Uterus (tissue), 4 donors: ENCODE data around the gene COX7A1. TPM values are rescaled to one million over a fixed set of nuclear protein-coding genes. Genes with fewer than 3 reads are reported as not detected.
"Not testable (repeated sequence)": the region's sequence is repeated elsewhere in the genome, so short reads cannot be mapped to it uniquely, and the experiment has no call there.

Experiments used
- DNase-seq, 2 donors: peaks; one replicate each; pipeline ENCODE4 v3.0.0-alpha.2; 2019 to 2020
- H3K27ac ChIP-seq, 2 donors: fragments of 200-600 bp; sonication (generic); 1 replicate in 1 of 2; 2 replicates in 1 of 2; pipeline ENCODE4 v1.5.1; 2016 to 2018
- H3K27me3 ChIP-seq, 2 donors: fragments of 200-600 bp; sonication (generic); one replicate each; pipeline ENCODE4 v1.5.1; 2018 to 2019; ENCODE audit warnings: control low read depth in 1 of 2
- H3K36me3 ChIP-seq, 2 donors: fragments of 200-600 bp; sonication (generic); one replicate each; pipeline ENCODE4 v1.5.1; 2019; ENCODE audit warnings: control low read depth in 1 of 2
- H3K4me1 ChIP-seq, 2 donors: fragments of 200-600 bp; sonication (generic); one replicate each; pipeline ENCODE4 v1.5.1; 2018 to 2019; ENCODE audit warnings: control low read depth in 1 of 2
- H3K4me3 ChIP-seq, 2 donors: fragments of 200-600 bp; sonication (generic); 1 replicate in 1 of 2; 2 replicates in 1 of 2; pipeline ENCODE4 v1.5.1; 2018 to 2019; ENCODE audit warnings: mild to moderate bottlenecking in 1 of 2
- H3K9me3 ChIP-seq, 2 donors: fragments of 200-600 bp; sonication (generic); one replicate each; pipeline ENCODE4 v1.5.1; 2019; ENCODE audit warnings: control low read depth in 1 of 2
- POLR2A ChIP-seq, 2 donors: fragments of 450-650 bp; IDR thresholded peaks; one replicate each; pipeline ENCODE4 v1.6.1; 2016; ENCODE audit warnings: antibody characterized with exemption in 2 of 2, mild to moderate bottlenecking in 1 of 2, moderate library complexity in 1 of 2
- intact Hi-C: fragments of 100-400 bp; cut with DNase I; formaldehyde crosslinking; loops from one replicate; pipeline ENCODE4 v1.15.1; 2023; ENCODE audit warnings: low total_unique reads
- total RNA-seq, 4 donors: library from RNA; depleted of rRNA in 3 of 4; stranded (reverse); fragments of >200 nt in 3 of 4; gene quantifications; one replicate each; pipeline versions ENCODE4 v1.1.0 to v1.2.4, GENCODE V29; 2014 to 2023
- TF ChIP-seq, protein P1 (sequence below), 4 experiments: fragments of 200-600 bp in 2 of 4; fragments of 450-650 bp in 2 of 4; sonication (generic) in 2 of 4; IDR thresholded peaks; one replicate each; pipeline ENCODE4 v1.5.1; 2016 to 2019; ENCODE audit warnings: antibody characterized with exemption in 4 of 4, mild to moderate bottlenecking in 2 of 4, moderate library complexity in 1 of 4
- donor health status: DM: yes; HTN: yes; CAD: no.

COX7A1 gene
- total RNA-seq, 4 donors from 2014 or later = 4.7 to 235 (median 65.2) TPM

DNA sequence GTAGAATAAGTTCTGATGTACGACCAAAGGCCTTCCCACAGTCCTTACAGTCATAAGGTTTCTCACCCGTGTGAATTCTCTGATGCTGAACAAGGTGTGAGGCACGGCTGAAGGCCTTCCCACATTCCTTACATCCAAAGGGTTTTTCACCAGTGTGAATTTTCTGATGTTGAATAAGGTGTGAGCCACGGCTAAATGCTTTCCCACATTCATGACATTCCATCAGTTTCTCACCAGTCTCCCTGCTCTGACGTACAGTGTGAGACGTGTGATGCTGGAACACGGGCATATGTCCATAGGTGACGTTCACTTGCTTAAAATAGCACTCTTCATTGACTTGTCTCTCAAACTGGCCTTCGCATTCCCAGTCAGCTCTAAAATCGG lies 31.0 kb upstream of the COX7A1 start:
- no peak for DNase-seq
- H3K36me3 ChIP-seq = no peaks in the 10 kb centered on the region
- no peaks in the 10 kb centered on the region for H3K4me1 ChIP-seq
- TF ChIP-seq, protein P1, sequence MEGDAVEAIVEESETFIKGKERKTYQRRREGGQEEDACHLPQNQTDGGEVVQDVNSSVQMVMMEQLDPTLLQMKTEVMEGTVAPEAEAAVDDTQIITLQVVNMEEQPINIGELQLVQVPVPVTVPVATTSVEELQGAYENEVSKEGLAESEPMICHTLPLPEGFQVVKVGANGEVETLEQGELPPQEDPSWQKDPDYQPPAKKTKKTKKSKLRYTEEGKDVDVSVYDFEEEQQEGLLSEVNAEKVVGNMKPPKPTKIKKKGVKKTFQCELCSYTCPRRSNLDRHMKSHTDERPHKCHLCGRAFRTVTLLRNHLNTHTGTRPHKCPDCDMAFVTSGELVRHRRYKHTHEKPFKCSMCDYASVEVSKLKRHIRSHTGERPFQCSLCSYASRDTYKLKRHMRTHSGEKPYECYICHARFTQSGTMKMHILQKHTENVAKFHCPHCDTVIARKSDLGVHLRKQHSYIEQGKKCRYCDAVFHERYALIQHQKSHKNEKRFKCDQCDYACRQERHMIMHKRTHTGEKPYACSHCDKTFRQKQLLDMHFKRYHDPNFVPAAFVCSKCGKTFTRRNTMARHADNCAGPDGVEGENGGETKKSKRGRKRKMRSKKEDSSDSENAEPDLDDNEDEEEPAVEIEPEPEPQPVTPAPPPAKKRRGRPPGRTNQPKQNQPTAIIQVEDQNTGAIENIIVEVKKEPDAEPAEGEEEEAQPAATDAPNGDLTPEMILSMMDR (IDR thresholded peaks at IDR 0.05) = no peak
- no peak for TF ChIP-seq POLR2A (IDR thresholded peaks at IDR 0.05)
- H3K9me3 ChIP-seq = no peaks in the 10 kb centered on the region
- H3K27ac ChIP-seq = no peak overlapping the region
- intact Hi-C loops = no loop called here
- H3K4me3 ChIP-seq = no peak overlapping the region
- no peaks in the 10 kb centered on the region for H3K27me3 ChIP-seq

- intact Hi-C loops = no loop called here
- no peaks in the 10 kb centered on the region for H3K9me3 ChIP-seq
- H3K4me3 ChIP-seq = no peak overlapping the region
- DNase-seq = no peak
- TF ChIP-seq POLR2A (IDR thresholded peaks at IDR 0.05) = no peak
- TF ChIP-seq, protein P1 (IDR thresholded peaks at IDR 0.05) = no peak
- no peaks in the 10 kb centered on the region for H3K27me3 ChIP-seq
- no peaks in the 10 kb centered on the region for H3K36me3 ChIP-seq
- no peaks in the 10 kb centered on the region for H3K4me1 ChIP-seq
- no peak overlapping the region for H3K27ac ChIP-seq
These were observed 30.5 kb upstream of the COX7A1 start for GRCh38 chr19:36182612-36183244.

DNA sequence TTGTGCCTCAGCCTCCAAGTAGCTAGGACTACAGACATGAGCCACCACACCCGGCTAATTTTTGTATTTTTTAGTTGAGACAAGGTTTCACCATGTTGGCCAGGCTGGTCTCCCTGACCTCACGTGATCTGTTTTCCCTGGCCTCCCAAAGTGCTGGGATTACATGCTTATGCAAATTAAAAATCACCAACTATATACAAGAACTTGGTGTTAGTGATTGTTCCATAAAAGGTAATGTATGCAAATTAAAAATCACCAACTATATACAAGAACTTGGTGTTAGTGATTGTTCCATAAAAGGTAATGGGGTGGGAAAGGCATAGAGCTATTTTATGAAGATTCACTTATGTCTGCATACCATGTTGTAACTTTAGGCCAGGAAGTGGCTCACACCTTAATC lies 26.8 kb upstream of the COX7A1 start:
- intact Hi-C loops, DNase-seq: not testable (repeated sequence)

DNA sequence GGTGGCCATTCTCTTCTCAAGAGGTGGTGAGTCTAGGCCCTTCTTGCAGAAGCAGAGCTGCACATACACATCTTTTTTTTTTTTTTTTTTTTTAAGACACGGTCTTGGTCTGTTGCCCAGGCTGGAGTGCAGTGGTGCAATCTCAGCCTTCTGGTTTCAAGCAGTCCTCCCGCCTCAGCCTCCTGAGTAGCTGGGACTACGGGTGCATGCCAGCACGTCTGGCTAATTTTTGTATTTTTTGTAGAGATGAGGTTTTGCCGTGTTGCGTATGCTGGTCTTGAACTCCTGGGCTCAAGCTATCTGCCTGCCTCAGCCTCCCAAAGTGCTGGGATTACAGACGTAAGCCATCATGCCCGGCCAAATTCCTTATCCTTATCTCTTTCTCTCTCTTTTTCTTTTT lies 21.6 kb upstream of the COX7A1 start:
- not testable (repeated sequence) for H3K9me3 ChIP-seq, H3K4me1 ChIP-seq, DNase-seq, H3K27ac ChIP-seq, H3K36me3 ChIP-seq, H3K27me3 ChIP-seq, H3K4me3 ChIP-seq
- intact Hi-C loops = loop anchor here (5.0 kb wide), 1 partner anchor 47 kb away; no protein-coding TSS in a partner anchor

More for the DNA sequence above, 26.8 kb upstream of the COX7A1 start:
- H3K4me1 ChIP-seq, H3K27me3 ChIP-seq, H3K4me3 ChIP-seq, H3K27ac ChIP-seq, H3K36me3 ChIP-seq, H3K9me3 ChIP-seq: not testable (repeated sequence)

DNA sequence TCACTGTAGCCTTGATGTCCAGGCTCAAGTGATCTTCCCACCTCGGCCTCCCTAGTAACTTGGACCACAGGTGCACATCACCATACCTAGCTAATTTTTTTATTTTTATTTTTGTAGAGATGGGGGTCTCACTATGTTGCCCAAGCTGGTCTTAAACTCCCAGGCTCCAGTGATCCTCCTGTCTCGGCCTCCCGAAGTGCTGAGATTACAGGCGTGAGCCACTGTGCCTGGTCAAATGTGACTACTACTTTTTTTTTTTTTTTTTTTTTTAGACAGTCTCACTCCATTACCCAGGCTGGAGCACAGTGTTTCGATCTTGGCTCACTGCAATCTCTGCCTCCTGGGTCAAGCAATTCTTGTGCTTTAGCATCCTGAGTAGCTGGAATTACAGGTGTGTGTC lies 20.6 kb upstream of the COX7A1 start:
- no peak overlapping the region for H3K4me3 ChIP-seq
- no peaks in the 10 kb centered on the region for H3K9me3 ChIP-seq
- H3K27ac ChIP-seq = no peak overlapping the region
- no peaks in the 10 kb centered on the region for H3K4me1 ChIP-seq
- no peaks in the 10 kb centered on the region for H3K36me3 ChIP-seq
- no peaks in the 10 kb centered on the region for H3K27me3 ChIP-seq
- intact Hi-C loops = loop anchor here (5.0 kb wide), 1 partner anchor 46 kb away; no protein-coding TSS in a partner anchor
- TF ChIP-seq POLR2A (IDR thresholded peaks at IDR 0.05) = no peak
- TF ChIP-seq, protein P1 (IDR thresholded peaks at IDR 0.05) = no peak
- DNase-seq = no peak

GRCh38 chr19:36169084-36169760 lies 17.0 kb upstream of the COX7A1 start:
- Histone ChIP-seq H3K9me3 (no peaks in the 10 kb centered on the region), H3K27ac (peak overlapping the region; percentile 42 to 49), H3K27me3 (no peaks in the 10 kb centered on the region), H3K4me3 (no peak overlapping the region), H3K36me3 (no peaks in the 10 kb centered on the region), H3K4me1 (no peaks in the 10 kb centered on the region)
- intact Hi-C loops = no loop called here
- DNase-seq = peak in 1 of 2 donors; percentile 31
- no peak for TF ChIP-seq POLR2A (IDR thresholded peaks at IDR 0.05)
- TF ChIP-seq, protein P1 (IDR thresholded peaks at IDR 0.05) = no peak
